DOHH2 (cell line): ENCODE data around the gene UNG.
"Not testable (repeated sequence)": the region's sequence is repeated elsewhere in the genome, so short reads cannot be mapped to it uniquely, and the experiment has no call there.

Source experiments
- H3F3A ChIP-seq: fragments of 200-600 bp; sonication (generic), shearing (Covaris generic); 2 replicates; pipeline ENCODE4 v1.6.0; 2016; ENCODE audit warnings: antibody characterized with exemption, mild to moderate bottlenecking; ENCODE audit not compliant: control insufficient read depth, insufficient read depth
- H3K27ac ChIP-seq: fragments of 200-600 bp; sonication (generic); 2 replicates; pipeline ENCODE4 v1.5.1; 2014; ENCODE audit warnings: low read depth, mild to moderate bottlenecking, low read length, moderate library complexity
- H3K27me3 ChIP-seq: fragments of 200-600 bp; sonication (generic); 2 replicates; pipeline ENCODE4 v1.6.1; 2014; ENCODE audit warnings: mild to moderate bottlenecking, low read length, mixed read lengths; ENCODE audit not compliant: control insufficient read depth
- H3K36me3 ChIP-seq: fragments of 200-600 bp; sonication (generic); 2 replicates; pipeline ENCODE4 v1.6.1; 2014; ENCODE audit warnings: mild to moderate bottlenecking, low read length, moderate library complexity, mixed read lengths; ENCODE audit not compliant: control insufficient read depth
- H3K4me1 ChIP-seq: fragments of 200-600 bp; sonication (generic); 2 replicates; pipeline ENCODE4 v1.6.1; 2014; ENCODE audit warnings: mild to moderate bottlenecking, low read length, mixed read lengths; ENCODE audit not compliant: control insufficient read depth
- H3K4me2 ChIP-seq: fragments of 200-600 bp; sonication (generic); 2 replicates; pipeline ENCODE4 v1.6.0; 2014; ENCODE audit warnings: mild to moderate bottlenecking, low read length, moderate library complexity
- H3K4me3 ChIP-seq: fragments of 200-600 bp; sonication (generic); 2 replicates; pipeline ENCODE4 v1.5.1; 2014; ENCODE audit warnings: mild to moderate bottlenecking, low read length, mixed read lengths
- H3K79me2 ChIP-seq: fragments of 200-600 bp; sonication (generic); 2 replicates; pipeline ENCODE4 v1.6.1; 2014; ENCODE audit warnings: mild to moderate bottlenecking, low read length, mixed read lengths; ENCODE audit not compliant: control insufficient read depth
- H3K9me2 ChIP-seq: fragments of 200-600 bp; sonication (generic); replicated peaks from 2 replicates; pipeline ENCODE4 v1.6.1; 2014; ENCODE audit warnings: mild to moderate bottlenecking, low read length, mixed read lengths; ENCODE audit not compliant: control insufficient read depth
- H3K9me3 ChIP-seq: fragments of 200-600 bp; sonication (generic); 2 replicates; pipeline ENCODE4 v1.6.1; 2014; ENCODE audit warnings: antibody characterized with exemption, low read length, mixed read lengths; ENCODE audit not compliant: control insufficient read depth, insufficient read depth
- H4K20me1 ChIP-seq: fragments of 200-600 bp; sonication (generic); 2 replicates; pipeline ENCODE4 v1.6.0; 2014; ENCODE audit warnings: low read depth, mild to moderate bottlenecking, antibody characterized with exemption, low read length, moderate library complexity; ENCODE audit not compliant: control insufficient read depth, insufficient read depth
- EZH2phosphoT487 ChIP-seq: fragments of 200-600 bp; sonication (generic); IDR thresholded peaks from 2 replicates; pipeline ENCODE4 v1.6.1; 2017; ENCODE audit warnings: borderline replicate concordance, mild to moderate bottlenecking, antibody characterized with exemption, low read length, moderate library complexity, mixed read lengths
- TF ChIP-seq, protein P1 (sequence below): fragments of 200-600 bp; sonication (generic); IDR thresholded peaks from one replicate; pipeline ENCODE4 v1.5.1; 2014; ENCODE audit warnings: antibody characterized with exemption, mild to moderate bottlenecking, low read depth, low read length; ENCODE audit not compliant: poor library complexity, severe bottlenecking

UNG gene

DNA sequence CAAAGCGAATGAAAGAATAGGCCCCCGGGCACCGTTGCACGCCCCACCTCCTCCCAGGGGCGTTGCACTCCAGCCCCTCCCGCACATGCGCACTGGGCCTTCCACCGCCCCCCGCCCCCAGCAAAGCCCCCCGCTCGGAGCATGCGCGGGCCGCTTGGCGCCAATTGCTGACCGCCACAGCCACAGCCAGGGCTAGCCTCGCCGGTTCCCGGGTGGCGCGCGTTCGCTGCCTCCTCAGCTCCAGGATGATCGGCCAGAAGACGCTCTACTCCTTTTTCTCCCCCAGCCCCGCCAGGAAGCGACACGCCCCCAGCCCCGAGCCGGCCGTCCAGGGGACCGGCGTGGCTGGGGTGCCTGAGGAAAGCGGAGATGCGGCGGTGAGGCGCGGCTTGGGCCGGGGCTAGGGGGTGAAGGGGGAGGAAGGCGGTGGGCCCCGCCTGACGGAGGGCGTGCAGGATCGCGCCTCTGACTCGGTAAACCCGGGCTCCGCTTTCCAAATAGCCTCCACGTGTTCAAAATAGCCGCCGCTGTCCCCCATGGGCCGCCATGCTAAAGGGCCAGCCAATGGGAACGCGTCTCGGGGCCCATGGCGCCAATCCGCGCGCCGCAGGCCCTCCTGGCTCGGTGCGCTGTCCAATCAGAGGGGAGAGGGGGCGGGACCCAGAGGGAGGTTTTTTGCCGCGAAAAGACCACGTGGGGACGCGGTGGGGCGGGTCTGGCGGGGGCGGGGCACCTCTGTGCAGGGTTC is at the start of gene UNG:
Gene UNG (plus strand): TSS at position 163 of the 748 bp plus-strand sequence. CDS start 83 bp downstream, at position 246.
- Histone ChIP-seq H3K9me3 (no peaks in the 10 kb centered on the region), H3F3A (peaks cover 3% of the 10 kb centered on the region; the same call in 1 of the 2 replicates), H3K9me2 (no peaks in the 10 kb centered on the region), H3K36me3 (peaks cover 42% of the 10 kb centered on the region), H3K27ac (peak within 1 kb of the TSS; percentile 72), H3K79me2 (peaks cover 30% of the 10 kb centered on the region), H3K4me2 (peak within 1 kb of the TSS; percentile 93), H3K27me3 (no peaks in the 10 kb centered on the region), H3K4me3 (peak within 1 kb of the TSS; percentile 97), H4K20me1 (peaks cover 11% of the 10 kb centered on the region; the same call in 1 of the 2 replicates), H3K4me1 (peaks cover 33% of the 10 kb centered on the region)
- TF ChIP-seq, protein P1, sequence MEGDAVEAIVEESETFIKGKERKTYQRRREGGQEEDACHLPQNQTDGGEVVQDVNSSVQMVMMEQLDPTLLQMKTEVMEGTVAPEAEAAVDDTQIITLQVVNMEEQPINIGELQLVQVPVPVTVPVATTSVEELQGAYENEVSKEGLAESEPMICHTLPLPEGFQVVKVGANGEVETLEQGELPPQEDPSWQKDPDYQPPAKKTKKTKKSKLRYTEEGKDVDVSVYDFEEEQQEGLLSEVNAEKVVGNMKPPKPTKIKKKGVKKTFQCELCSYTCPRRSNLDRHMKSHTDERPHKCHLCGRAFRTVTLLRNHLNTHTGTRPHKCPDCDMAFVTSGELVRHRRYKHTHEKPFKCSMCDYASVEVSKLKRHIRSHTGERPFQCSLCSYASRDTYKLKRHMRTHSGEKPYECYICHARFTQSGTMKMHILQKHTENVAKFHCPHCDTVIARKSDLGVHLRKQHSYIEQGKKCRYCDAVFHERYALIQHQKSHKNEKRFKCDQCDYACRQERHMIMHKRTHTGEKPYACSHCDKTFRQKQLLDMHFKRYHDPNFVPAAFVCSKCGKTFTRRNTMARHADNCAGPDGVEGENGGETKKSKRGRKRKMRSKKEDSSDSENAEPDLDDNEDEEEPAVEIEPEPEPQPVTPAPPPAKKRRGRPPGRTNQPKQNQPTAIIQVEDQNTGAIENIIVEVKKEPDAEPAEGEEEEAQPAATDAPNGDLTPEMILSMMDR: no peak
- no peak for TF ChIP-seq EZH2phosphoT487

DNA sequence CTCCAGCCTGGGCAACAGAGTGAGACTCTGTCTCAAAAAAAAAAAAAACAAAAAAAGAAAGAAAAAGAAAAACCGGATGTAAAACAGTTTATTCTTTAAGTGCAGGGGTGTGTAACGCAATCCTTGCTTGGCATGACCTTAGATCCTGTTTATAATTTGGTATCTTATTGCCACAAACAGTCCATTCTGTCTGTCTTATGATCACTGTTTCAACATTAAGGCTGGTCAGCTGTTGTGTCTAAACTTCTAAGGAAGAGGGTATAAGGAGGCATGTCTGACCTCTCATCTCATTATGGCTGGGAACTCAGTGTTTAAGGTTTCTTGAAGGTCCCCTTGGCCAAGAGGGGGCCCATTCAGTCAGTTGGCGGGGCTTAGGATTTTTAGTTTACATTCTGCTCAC is 48.7 kb upstream of the UNG start:
- H3K27ac ChIP-seq, H3K9me2 ChIP-seq, H3F3A ChIP-seq, H3K4me1 ChIP-seq, H4K20me1 ChIP-seq, H3K4me2 ChIP-seq, H3K27me3 ChIP-seq, H3K4me3 ChIP-seq, H3K36me3 ChIP-seq, H3K9me3 ChIP-seq: not testable (repeated sequence)
- H3K79me2 ChIP-seq: peaks cover 12% of the 10 kb centered on the region

- H3K79me2 ChIP-seq: peaks cover 22% of the 10 kb centered on the region
- H3F3A ChIP-seq, H3K4me3 ChIP-seq, H3K27me3 ChIP-seq, H3K9me3 ChIP-seq, H4K20me1 ChIP-seq, H3K9me2 ChIP-seq, H3K27ac ChIP-seq, H3K36me3 ChIP-seq, H3K4me2 ChIP-seq: not testable (repeated sequence)
- peaks cover 20% of the 10 kb centered on the region for H3K4me1 ChIP-seq
Observed at GRCh38 chr12:109049794-109050193, 47.6 kb upstream of the UNG start.

DNA sequence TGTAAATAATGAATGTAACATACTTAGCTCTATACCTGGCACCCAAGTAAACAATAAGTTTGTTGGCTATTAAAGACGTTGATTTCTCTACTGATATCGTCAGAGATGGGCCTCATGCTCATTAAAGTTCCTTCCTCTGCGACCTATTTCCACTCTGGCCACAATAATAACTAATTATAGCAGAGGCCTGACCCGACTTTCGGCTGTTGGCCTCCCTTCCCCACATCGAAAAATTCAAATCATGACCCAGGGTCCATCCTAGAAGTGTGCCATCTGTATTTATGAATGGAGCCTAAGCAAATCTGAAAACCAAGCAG is 45.3 kb upstream of the UNG start:
- Histone ChIP-seq H4K20me1 (no peaks in the 10 kb centered on the region), H3K27me3 (no peaks in the 10 kb centered on the region), H3K27ac (no peak overlapping the region), H3K4me2 (peak overlapping the region; percentile 71), H3K9me3 (no peaks in the 10 kb centered on the region), H3K79me2 (peaks cover 33% of the 10 kb centered on the region), H3K4me1 (peaks cover 33% of the 10 kb centered on the region), H3K4me3 (peak overlapping the region; percentile 84), H3K9me2 (no peaks in the 10 kb centered on the region), H3K36me3 (peaks cover 17% of the 10 kb centered on the region), H3F3A (peaks cover 6% of the 10 kb centered on the region; the same call in 1 of the 2 replicates)
- TF ChIP-seq, protein P1: no peak
- no peak for TF ChIP-seq EZH2phosphoT487
